Duodenal mucosa (tissue), 2 donors: Measurements from ENCODE around the gene SCN2B.

Experiments
- H3K27ac ChIP-seq: one replicate; pipeline ENCODE4 v1.7.0; 2013; ENCODE audit warnings: low read depth, low read length
- H3K27me3 ChIP-seq, 2 donors: one replicate each; pipeline ENCODE4 v1.7.0; 2013; ENCODE audit warnings: low read length in 2 of 2, control low read depth in 1 of 2; ENCODE audit not compliant: insufficient read depth in 2 of 2, control insufficient read depth in 1 of 2
- H3K36me3 ChIP-seq, 2 donors: one replicate each; pipeline ENCODE4 v1.7.0; 2013; ENCODE audit warnings: low read length in 2 of 2, control low read depth in 1 of 2; ENCODE audit not compliant: insufficient read depth in 2 of 2, control insufficient read depth in 1 of 2
- H3K4me1 ChIP-seq, 2 donors: one replicate each; pipeline ENCODE4 v1.7.0; 2013; ENCODE audit warnings: low read length in 2 of 2, control low read depth in 1 of 2; ENCODE audit not compliant: insufficient read depth in 2 of 2, control insufficient read depth in 1 of 2
- H3K4me3 ChIP-seq, 2 donors: one replicate each; pipeline ENCODE4 v1.7.0; 2013; ENCODE audit warnings: low read length in 2 of 2, low read depth in 1 of 2
- H3K9ac ChIP-seq, 2 donors: one replicate each; pipeline ENCODE4 v1.7.0; 2013; ENCODE audit warnings: low read length in 2 of 2, low read depth in 1 of 2
- H3K9me3 ChIP-seq, 2 donors: one replicate each; pipeline ENCODE4 v1.7.0; 2013; ENCODE audit warnings: low read length in 2 of 2, control low read depth in 1 of 2; ENCODE audit not compliant: control insufficient read depth in 1 of 2

Gene SCN2B

DNA sequence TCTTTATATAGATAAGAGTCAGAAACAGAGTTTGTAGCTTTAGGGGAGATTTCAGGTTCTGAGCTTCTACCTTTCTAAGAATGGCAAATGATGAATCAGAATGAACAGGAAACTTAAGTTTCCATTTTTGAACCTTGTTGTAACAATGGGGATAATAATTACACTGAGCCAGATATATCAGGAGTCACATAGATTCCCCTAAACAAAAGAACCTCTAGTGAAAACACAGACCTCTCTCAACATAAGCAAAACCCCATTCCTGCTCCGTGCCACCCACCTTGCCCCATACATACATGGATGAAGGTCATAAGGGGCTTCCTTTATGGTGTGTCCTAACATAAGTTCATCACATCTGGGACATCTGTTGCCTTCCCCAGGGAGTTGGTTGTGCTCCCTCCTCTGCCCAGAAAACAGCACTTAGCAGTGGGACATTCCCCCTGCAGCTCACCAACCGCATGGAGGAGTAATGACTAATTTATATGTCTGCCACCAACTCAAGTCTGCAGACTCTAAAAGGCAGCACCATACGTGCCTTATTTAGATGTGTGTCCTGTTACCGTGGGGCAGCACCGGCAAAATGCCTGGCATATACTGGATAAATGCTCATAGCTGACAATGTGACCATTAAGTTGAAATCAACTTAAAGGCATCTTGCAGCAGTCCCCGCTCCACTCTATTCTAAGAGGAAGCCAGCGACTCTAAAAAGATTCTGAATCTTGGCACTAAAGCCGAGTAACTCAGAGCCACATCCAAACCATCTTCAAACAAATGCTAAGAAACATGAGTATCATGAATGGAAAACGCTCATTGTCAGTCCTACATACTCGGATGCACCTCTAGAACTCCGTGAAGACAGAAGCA, 40.4 kb upstream of the SCN2B start:
- no peaks in the 10 kb centered on the region for H3K9me3 ChIP-seq
- H3K27ac ChIP-seq = no peak overlapping the region
- no peak overlapping the region for H3K9ac ChIP-seq
- H3K4me1 ChIP-seq = peaks cover 30 to 32% of the 10 kb centered on the region in 2 donors
- no peaks in the 10 kb centered on the region for H3K36me3 ChIP-seq
- no peaks in the 10 kb centered on the region for H3K27me3 ChIP-seq
- peak overlapping the region; percentile 7 to 18 for H3K4me3 ChIP-seq

DNA sequence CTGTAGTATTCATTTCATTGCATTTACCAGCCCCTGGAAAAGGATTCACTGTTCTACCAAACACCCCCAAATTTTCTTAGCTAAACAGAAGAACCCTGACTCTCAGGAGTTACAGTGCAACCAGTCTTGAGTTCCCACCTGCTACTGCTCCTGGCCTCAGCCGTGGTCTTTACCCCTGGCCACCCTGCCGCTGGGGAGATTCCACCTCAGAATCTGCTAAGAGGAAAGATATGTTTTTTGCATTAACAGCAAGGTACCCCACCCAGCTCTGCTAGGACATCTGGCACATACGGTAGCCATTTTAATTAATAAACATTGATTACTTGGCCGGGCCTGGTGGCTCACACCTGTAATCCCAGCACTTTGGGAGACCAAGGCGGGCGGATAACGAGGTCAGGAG, 39.3 kb upstream of the SCN2B start:
- Histone ChIP-seq H3K9me3 (no peaks in the 10 kb centered on the region), H3K9ac (no peak overlapping the region), H3K4me3 (no peak overlapping the region), H3K4me1 (peaks cover 33 to 36% of the 10 kb centered on the region in 2 donors), H3K27me3 (no peaks in the 10 kb centered on the region), H3K27ac (no peak overlapping the region), H3K36me3 (no peaks in the 10 kb centered on the region)

DNA sequence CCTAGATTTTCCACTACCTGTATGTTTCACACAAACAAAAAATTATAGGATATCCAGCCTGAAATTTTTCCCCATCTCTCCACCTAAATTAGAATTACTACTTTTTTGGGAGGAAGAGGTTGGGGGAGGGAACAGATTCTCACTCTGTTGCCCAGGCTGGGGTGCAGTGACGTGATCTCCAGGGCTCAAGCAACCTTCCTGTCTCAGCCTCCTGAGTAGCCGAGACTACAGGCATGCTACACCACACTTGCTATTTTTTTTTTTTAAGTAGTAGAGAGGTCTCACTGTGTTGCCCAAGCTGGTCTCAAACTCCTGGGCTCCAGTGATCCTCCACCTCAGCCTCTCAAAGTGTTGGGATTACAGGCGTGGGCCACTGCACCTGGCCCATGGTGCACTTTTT, 38.8 kb upstream of the SCN2B start:
- Histone ChIP-seq H3K27me3 (no peaks in the 10 kb centered on the region), H3K9ac (no peak overlapping the region), H3K36me3 (no peaks in the 10 kb centered on the region), H3K9me3 (no peaks in the 10 kb centered on the region), H3K27ac (no peak overlapping the region), H3K4me3 (no peak overlapping the region), H3K4me1 (peaks cover 33 to 36% of the 10 kb centered on the region in 2 donors)

- no peaks in the 10 kb centered on the region for H3K27me3 ChIP-seq
- peaks cover 33 to 36% of the 10 kb centered on the region in 2 donors for H3K4me1 ChIP-seq
- no peak overlapping the region for H3K9ac ChIP-seq
- no peaks in the 10 kb centered on the region for H3K9me3 ChIP-seq
- H3K4me3 ChIP-seq = peak overlapping the region; percentile 20 to 37
- H3K27ac ChIP-seq = peak overlapping the region; percentile 34
- H3K36me3 ChIP-seq = no peaks in the 10 kb centered on the region
These were observed 37.9 kb upstream of the SCN2B start for GRCh38 chr11:118214210-118214914.

DNA sequence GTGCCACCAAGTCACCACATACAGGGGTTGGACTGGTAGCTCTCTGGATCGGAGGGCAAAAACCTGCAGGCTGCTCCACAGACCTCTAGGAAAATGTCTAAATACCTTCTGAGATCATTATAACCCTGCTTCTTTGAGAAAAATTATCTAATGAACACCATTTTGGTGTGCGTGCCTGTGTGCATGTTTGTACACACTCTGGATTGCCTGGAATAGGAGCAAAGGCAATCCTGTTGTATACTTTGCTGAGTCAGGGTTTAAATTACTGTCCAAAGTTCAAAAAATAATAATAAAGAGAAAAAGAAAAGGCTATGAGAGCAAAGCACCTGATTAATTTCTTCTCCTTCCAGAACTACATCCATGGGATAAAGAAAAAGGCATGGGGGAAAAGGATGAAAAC, 37.3 kb upstream of the SCN2B start:
- H3K27ac ChIP-seq = no peak overlapping the region
- H3K36me3 ChIP-seq = no peaks in the 10 kb centered on the region
- no peak overlapping the region for H3K9ac ChIP-seq
- peaks cover 33 to 36% of the 10 kb centered on the region in 2 donors for H3K4me1 ChIP-seq
- H3K9me3 ChIP-seq = no peaks in the 10 kb centered on the region
- peak overlapping the region in 1 of 2 donors; percentile 36 for H3K4me3 ChIP-seq
- no peaks in the 10 kb centered on the region for H3K27me3 ChIP-seq

GRCh38 chr11:118213201-118213600, 36.8 kb upstream of the SCN2B start:
- H3K4me3 ChIP-seq = peak overlapping the region in 1 of 2 donors; percentile 36
- H3K36me3 ChIP-seq = no peaks in the 10 kb centered on the region
- H3K27ac ChIP-seq = no peak overlapping the region
- peak overlapping the region in 1 of 2 donors; percentile 13 for H3K9ac ChIP-seq
- no peaks in the 10 kb centered on the region for H3K9me3 ChIP-seq
- H3K27me3 ChIP-seq = no peaks in the 10 kb centered on the region
- peaks cover 33 to 38% of the 10 kb centered on the region in 2 donors for H3K4me1 ChIP-seq

DNA sequence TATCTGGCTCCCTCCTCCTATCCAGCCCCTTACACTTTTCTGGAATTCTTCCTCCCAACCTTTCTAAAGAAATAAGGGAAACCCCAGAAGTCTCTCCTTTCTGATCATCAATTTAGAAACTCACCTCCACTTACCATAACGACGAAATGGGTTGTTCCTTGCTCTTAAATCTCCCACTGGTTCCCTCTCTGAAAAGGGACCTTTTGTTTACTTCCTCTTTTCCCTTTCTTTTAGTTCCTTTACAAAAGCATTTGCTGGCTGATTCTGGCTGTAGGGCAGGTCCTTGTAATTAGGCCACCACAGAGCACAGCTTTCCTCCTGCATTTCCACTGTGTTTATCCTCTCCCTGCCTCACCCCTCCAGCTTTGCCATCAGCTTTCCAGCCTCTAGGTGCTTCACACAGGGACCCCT, 36.3 kb upstream of the SCN2B start:
- no peaks in the 10 kb centered on the region for H3K27me3 ChIP-seq
- H3K9ac ChIP-seq = peak overlapping the region in 1 of 2 donors; percentile 13
- H3K4me3 ChIP-seq = peak overlapping the region in 1 of 2 donors; percentile 36
- H3K4me1 ChIP-seq = peaks cover 33 to 42% of the 10 kb centered on the region in 2 donors
- no peaks in the 10 kb centered on the region for H3K9me3 ChIP-seq
- no peaks in the 10 kb centered on the region for H3K36me3 ChIP-seq
- H3K27ac ChIP-seq = no peak overlapping the region

- no peaks in the 10 kb centered on the region for H3K9me3 ChIP-seq
- H3K4me1 ChIP-seq = peaks cover 33 to 45% of the 10 kb centered on the region in 2 donors
- no peak overlapping the region for H3K4me3 ChIP-seq
- H3K36me3 ChIP-seq = no peaks in the 10 kb centered on the region
- H3K9ac ChIP-seq = no peak overlapping the region
- H3K27ac ChIP-seq = no peak overlapping the region
- H3K27me3 ChIP-seq = no peaks in the 10 kb centered on the region
These were observed 35.8 kb upstream of the SCN2B start for GRCh38 chr11:118212131-118212725.

DNA sequence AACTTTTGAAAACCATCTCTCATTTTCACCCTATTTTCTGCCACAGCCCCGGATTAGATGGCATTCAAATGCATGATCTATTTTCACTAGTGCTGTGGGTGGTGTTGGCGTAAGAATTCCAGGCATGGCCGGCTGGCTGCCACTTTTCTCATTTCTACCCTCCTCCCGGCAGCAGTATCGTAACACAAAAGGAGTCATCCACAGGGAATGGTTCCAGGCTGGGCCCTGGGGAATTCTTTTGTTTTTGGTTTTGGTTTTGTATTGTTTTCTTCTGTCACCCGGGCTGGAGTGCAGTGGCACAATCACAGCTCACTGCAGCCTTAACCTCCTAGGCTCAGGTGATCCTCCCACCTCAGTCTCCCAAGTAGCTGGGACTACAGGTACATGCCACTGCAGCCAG, 34.6 kb upstream of the SCN2B start:
- H3K27me3 ChIP-seq = no peaks in the 10 kb centered on the region
- H3K4me3 ChIP-seq = no peak overlapping the region
- H3K4me1 ChIP-seq = peaks cover 41 to 57% of the 10 kb centered on the region in 2 donors
- no peaks in the 10 kb centered on the region for H3K36me3 ChIP-seq
- no peak overlapping the region for H3K27ac ChIP-seq
- H3K9ac ChIP-seq = no peak overlapping the region
- H3K9me3 ChIP-seq = no peaks in the 10 kb centered on the region

GRCh38 chr11:118210323-118210722, 33.9 kb upstream of the SCN2B start:
- Histone ChIP-seq H3K27ac (no peak overlapping the region), H3K9me3 (no peaks in the 10 kb centered on the region), H3K36me3 (no peaks in the 10 kb centered on the region), H3K4me3 (no peak overlapping the region), H3K9ac (no peak overlapping the region), H3K27me3 (no peaks in the 10 kb centered on the region), H3K4me1 (peaks cover 41 to 63% of the 10 kb centered on the region in 2 donors)
